Neuronal stem cell (in vitro differentiated cells): ENCODE data around the gene MRPL40. TPM values are rescaled to one million over a fixed set of nuclear protein-coding genes. Genes with fewer than 3 reads are reported as not detected.

Experiments used
- DNase-seq: peaks from one replicate; pipeline ENCODE4 v3.0.0-alpha.2; 2013; ENCODE audit warnings: low spot score
- H2AFZ ChIP-seq: one replicate; pipeline ENCODE4 v1.6.1; 2013; ENCODE audit warnings: mild to moderate bottlenecking, low read length, inconsistent platforms
- H2AK5ac ChIP-seq: 2 replicates; pipeline ENCODE4 v1.6.1; 2013; ENCODE audit warnings: low read depth, mild to moderate bottlenecking, inconsistent platforms, low read length, moderate library complexity, mixed read lengths
- H2BK120ac ChIP-seq: 2 replicates; pipeline ENCODE4 v1.6.1; 2013; ENCODE audit warnings: low read depth, mild to moderate bottlenecking, inconsistent platforms, low read length, moderate library complexity, mixed read lengths
- H2BK12ac ChIP-seq: one replicate; pipeline ENCODE4 v1.6.1; 2013; ENCODE audit warnings: low read length, inconsistent platforms
- H2BK15ac ChIP-seq: 2 replicates; pipeline ENCODE4 v1.6.1; 2013; ENCODE audit warnings: mild to moderate bottlenecking, low read length, inconsistent platforms, mixed read lengths
- H2BK5ac ChIP-seq: one replicate; pipeline ENCODE4 v1.6.1; 2013; ENCODE audit warnings: inconsistent platforms, mild to moderate bottlenecking, low read length, moderate library complexity
- H3K14ac ChIP-seq: one replicate; pipeline ENCODE4 v1.6.1; 2013; ENCODE audit warnings: low read length, inconsistent platforms
- H3K18ac ChIP-seq: 2 replicates; pipeline ENCODE4 v1.6.1; 2013; ENCODE audit warnings: low read length, inconsistent platforms
- H3K23ac ChIP-seq: 2 replicates; pipeline ENCODE4 v1.6.1; 2013; ENCODE audit warnings: low read depth, mild to moderate bottlenecking, mixed read lengths, low read length, inconsistent platforms; ENCODE audit not compliant: poor library complexity
- H3K27ac ChIP-seq: replicated peaks from 3 replicates; pipeline ENCODE4 v1.5.1; 2013; ENCODE audit warnings: low read length, inconsistent platforms
- H3K27me3 ChIP-seq, 3 experiments: 2 replicates each; pipeline ENCODE4 v1.6.1; 2013; ENCODE audit warnings: low read length in 3 of 3, mild to moderate bottlenecking in 2 of 3, inconsistent platforms in 1 of 3, low read depth in 1 of 3, mixed read lengths in 1 of 3, moderate library complexity in 1 of 3; ENCODE audit not compliant: control insufficient read depth in 3 of 3, insufficient read depth in 3 of 3
- H3K36me3 ChIP-seq, 2 donors: replicated peaks in 1 of 2; 2 replicates each; pipeline ENCODE4 v1.6.1; 2013; ENCODE audit warnings: low read length in 2 of 2; ENCODE audit not compliant: control insufficient read depth in 2 of 2, insufficient read depth in 2 of 2
- H3K4ac ChIP-seq: 2 replicates; pipeline ENCODE4 v1.6.1; 2013; ENCODE audit warnings: inconsistent platforms, mild to moderate bottlenecking, low read length, moderate library complexity
- H3K4me1 ChIP-seq, 2 donors: 1 replicate in 1 of 2; 2 replicates in 1 of 2; pipeline ENCODE4 v1.6.1; 2013; ENCODE audit warnings: low read length in 2 of 2, low read depth in 1 of 2; ENCODE audit not compliant: control insufficient read depth in 2 of 2, insufficient read depth in 1 of 2
- H3K4me2 ChIP-seq: one replicate; pipeline ENCODE4 v1.6.1; 2013; ENCODE audit warnings: mild to moderate bottlenecking, low read length, inconsistent platforms; ENCODE audit not compliant: insufficient read depth, poor library complexity, severe bottlenecking
- H3K4me3 ChIP-seq, 2 donors: 2 replicates each; pipeline ENCODE4 v1.5.1; 2013; ENCODE audit warnings: low read length in 2 of 2, mild to moderate bottlenecking in 2 of 2, inconsistent platforms in 1 of 2, moderate library complexity in 1 of 2
- H3K79me1 ChIP-seq: one replicate; pipeline ENCODE4 v1.6.1; 2013; ENCODE audit warnings: low read depth, mild to moderate bottlenecking, inconsistent platforms, low read length, moderate library complexity
- H3K9ac ChIP-seq: one replicate; pipeline ENCODE4 v1.6.1; 2013; ENCODE audit warnings: mild to moderate bottlenecking, low read depth, low read length, inconsistent platforms; ENCODE audit not compliant: poor library complexity
- H3K9me3 ChIP-seq, 2 donors: replicated peaks in 1 of 2; 2 replicates each; pipeline versions ENCODE3 to v1.6.1; 2013; ENCODE audit warnings: low read length in 2 of 2, mild to moderate bottlenecking in 2 of 2, inconsistent platforms in 1 of 2, low read depth in 1 of 2, mixed read lengths in 1 of 2, moderate library complexity in 1 of 2; ENCODE audit not compliant: control insufficient read depth in 2 of 2, insufficient read depth in 1 of 2
- H4K8ac ChIP-seq: one replicate; pipeline ENCODE4 v1.6.1; 2013; ENCODE audit warnings: low read depth, mild to moderate bottlenecking, inconsistent platforms, low read length, moderate library complexity
- H4K91ac ChIP-seq: one replicate; pipeline ENCODE4 v1.6.1; 2013; ENCODE audit warnings: low read length, low read depth, mild to moderate bottlenecking, inconsistent platforms; ENCODE audit not compliant: poor library complexity
- WGBS, 2 donors: extraction: QIAGEN DNeasy Blood & Tissue Kit; methylation state at CpG; one replicate each; pipeline ENCODE4 v1.1.7; 2013; ENCODE audit warnings: missing lambda C conversion rate in 2 of 2, mixed read lengths in 1 of 2; ENCODE audit not compliant: insufficient read length in 2 of 2, insufficient replicate concordance in 1 of 2; ENCODE audit errors: extremely low coverage in 2 of 2; 5-methylcytosine and 5-hydroxymethylcytosine counted together
- polyA plus RNA-seq, 2 experiments: library from polyadenylated mRNA; stranded (reverse); fragments of 200-250 nt; gene quantifications; one replicate each; pipeline ENCODE4 v1.2.3, GENCODE V29; 2013

Gene MRPL40
- 19.6 TPM for polyA plus RNA-seq (2013, experiment 1 of 2)
- polyA plus RNA-seq (2013, experiment 2 of 2) = 19.7 TPM

DNA sequence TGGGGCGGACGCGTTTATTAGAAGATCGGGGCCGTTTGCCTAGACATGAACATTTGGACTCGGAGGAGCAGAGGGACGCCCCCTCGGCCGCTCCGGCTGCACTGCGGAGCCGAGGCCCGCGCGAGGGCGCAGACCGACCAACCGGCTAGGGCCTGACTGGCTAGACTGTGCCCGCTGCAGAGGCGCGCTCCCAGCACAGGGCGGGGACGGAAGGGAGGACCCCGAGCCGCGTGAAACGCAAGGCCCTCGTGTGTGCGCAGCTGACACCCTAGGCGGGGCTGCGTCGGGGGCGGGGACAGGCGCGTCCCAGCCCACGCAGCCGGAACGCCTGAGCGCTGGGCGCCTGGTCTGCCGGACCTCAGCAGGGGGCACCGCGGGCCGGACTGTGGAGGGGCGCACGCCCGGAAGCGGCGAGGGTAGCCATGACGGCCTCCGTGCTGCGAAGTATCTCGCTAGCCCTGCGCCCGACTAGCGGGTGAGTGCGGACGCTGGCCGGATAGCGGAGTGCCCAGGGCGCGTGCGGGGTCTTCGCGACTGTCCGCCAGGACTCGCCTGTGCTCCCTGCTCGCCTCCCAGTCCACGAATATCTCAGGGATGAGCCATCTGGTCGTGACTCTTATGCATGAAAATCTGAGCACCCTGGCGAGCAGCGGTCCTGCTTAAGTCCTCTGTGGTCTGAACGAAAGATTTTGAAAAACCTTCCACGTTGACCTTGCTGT lies at the start of gene MRPL40:
Gene MRPL40 (plus strand): TSS at position 413 of the 719 bp plus-strand sequence. CDS start 10 bp downstream, at position 423.
- H3K9me3 ChIP-seq = no peaks in the 10 kb centered on the region
- H2BK15ac ChIP-seq = no peak within 1 kb of the TSS
- peak within 1 kb of the TSS; percentile 39 for H3K14ac ChIP-seq
- no CpG with 5 or more reads among the region's 74 CpGs for WGBS, 2 donors
- peak within 1 kb of the TSS; percentile 94 to 95 for H3K4me3 ChIP-seq
- peak within 1 kb of the TSS; percentile 96 for H3K4me2 ChIP-seq
- no peak within 1 kb of the TSS for H2BK120ac ChIP-seq
- peak within 1 kb of the TSS; percentile 96 for H3K9ac ChIP-seq
- H3K23ac ChIP-seq = peak within 1 kb of the TSS; percentile 100
- H3K36me3 ChIP-seq = peaks cover 15 to 45% of the 10 kb centered on the region in 2 donors
- H3K4ac ChIP-seq = no peak within 1 kb of the TSS
- peaks cover 5 to 18% of the 10 kb centered on the region in 2 donors for H3K4me1 ChIP-seq
- peak within 1 kb of the TSS; percentile 87 for H3K27ac ChIP-seq
- peak within 1 kb of the TSS; percentile 93 for H2BK5ac ChIP-seq
- peak within 1 kb of the TSS; percentile 91 for H2AFZ ChIP-seq
- no peak within 1 kb of the TSS for H4K8ac ChIP-seq
- no peaks in the 10 kb centered on the region for H3K27me3 ChIP-seq
- DNase-seq = peak; percentile 81
- no peak within 1 kb of the TSS for H2BK12ac ChIP-seq
- H3K79me1 ChIP-seq = peaks cover 3% of the 10 kb centered on the region
- peak within 1 kb of the TSS; percentile 50 for H4K91ac ChIP-seq
- peak within 1 kb of the TSS; percentile 97 for H3K18ac ChIP-seq
- peak within 1 kb of the TSS; percentile 81 for H2AK5ac ChIP-seq

- Histone ChIP-seq H3K9ac (no peak overlapping the region), H3K4ac (no peak overlapping the region), H3K27me3 (no peaks in the 10 kb centered on the region), H3K23ac (no peak overlapping the region), H2BK15ac (no peak overlapping the region), H3K4me2 (no peak overlapping the region), H2AFZ (no peak overlapping the region), H3K14ac (no peak overlapping the region), H4K8ac (no peak overlapping the region), H3K18ac (no peak overlapping the region), H2AK5ac (no peak overlapping the region), H3K4me3 (peak overlapping the region in 1 of 2 donors; percentile 42), H3K4me1 (no peaks in the 10 kb centered on the region), H3K36me3 (peaks cover 43 to 84% of the 10 kb centered on the region in 2 donors), H3K27ac (no peak overlapping the region), H2BK120ac (no peak overlapping the region), H2BK12ac (no peak overlapping the region), H2BK5ac (no peak overlapping the region), H3K9me3 (no peaks in the 10 kb centered on the region), H3K79me1 (no peaks in the 10 kb centered on the region), H4K91ac (no peak overlapping the region)
- DNase-seq = no peak
- no CpG with 5 or more reads among the region's 9 CpGs for WGBS, 2 donors
These were observed 49.1 kb upstream of the MRPL40 start for GRCh38 chr22:19383292-19383691.

- Histone ChIP-seq H3K27ac (no peak overlapping the region), H3K9ac (no peak overlapping the region), H3K18ac (no peak overlapping the region), H2AFZ (no peak overlapping the region), H3K4me3 (no peak overlapping the region), H3K9me3 (no peaks in the 10 kb centered on the region), H4K91ac (no peak overlapping the region), H2BK15ac (no peak overlapping the region), H2BK12ac (no peak overlapping the region), H3K4ac (no peak overlapping the region), H4K8ac (no peak overlapping the region), H2BK120ac (no peak overlapping the region), H3K14ac (no peak overlapping the region), H3K27me3 (no peaks in the 10 kb centered on the region), H3K4me2 (no peak overlapping the region), H2BK5ac (no peak overlapping the region), H3K79me1 (no peaks in the 10 kb centered on the region), H3K36me3 (peaks cover 55 to 97% of the 10 kb centered on the region in 2 donors), H3K4me1 (no peaks in the 10 kb centered on the region), H2AK5ac (no peak overlapping the region), H3K23ac (no peak overlapping the region)
- WGBS, 2 donors = no CpG with 5 or more reads among the region's 14 CpGs
- no peak for DNase-seq
These were observed 47.0 kb upstream of the MRPL40 start for GRCh38 chr22:19385221-19385906.

- no peak overlapping the region for H2BK15ac ChIP-seq
- no peak overlapping the region for H2BK120ac ChIP-seq
- no peak overlapping the region for H3K4me3 ChIP-seq
- WGBS, 2 donors = no CpG with 5 or more reads among the region's 2 CpGs
- H3K23ac ChIP-seq = peak overlapping the region; percentile 18
- no peak overlapping the region for H2BK5ac ChIP-seq
- peaks cover 60 to 98% of the 10 kb centered on the region in 2 donors for H3K36me3 ChIP-seq
- H2AK5ac ChIP-seq = no peak overlapping the region
- no peak overlapping the region for H4K8ac ChIP-seq
- H3K27me3 ChIP-seq = no peaks in the 10 kb centered on the region
- no peak overlapping the region for H3K27ac ChIP-seq
- DNase-seq = no peak
- no peak overlapping the region for H3K9ac ChIP-seq
- no peak overlapping the region for H3K4me2 ChIP-seq
- H3K18ac ChIP-seq = no peak overlapping the region
- H3K4ac ChIP-seq = no peak overlapping the region
- no peaks in the 10 kb centered on the region for H3K4me1 ChIP-seq
- no peak overlapping the region for H3K14ac ChIP-seq
- no peak overlapping the region for H4K91ac ChIP-seq
- H3K9me3 ChIP-seq = no peaks in the 10 kb centered on the region
- no peak overlapping the region for H2AFZ ChIP-seq
- H2BK12ac ChIP-seq = no peak overlapping the region
- no peaks in the 10 kb centered on the region for H3K79me1 ChIP-seq
These were observed 46.1 kb upstream of the MRPL40 start for GRCh38 chr22:19386248-19386647.
